ENCODE results near the gene KIAA0930. TPM values are rescaled to one million over a fixed set of nuclear protein-coding genes. Genes with fewer than 3 reads are reported as not detected.

The KIAA0930 gene
- total RNA-seq, 1 donor from 2014 or later = 20.0 TPM

DNA sequence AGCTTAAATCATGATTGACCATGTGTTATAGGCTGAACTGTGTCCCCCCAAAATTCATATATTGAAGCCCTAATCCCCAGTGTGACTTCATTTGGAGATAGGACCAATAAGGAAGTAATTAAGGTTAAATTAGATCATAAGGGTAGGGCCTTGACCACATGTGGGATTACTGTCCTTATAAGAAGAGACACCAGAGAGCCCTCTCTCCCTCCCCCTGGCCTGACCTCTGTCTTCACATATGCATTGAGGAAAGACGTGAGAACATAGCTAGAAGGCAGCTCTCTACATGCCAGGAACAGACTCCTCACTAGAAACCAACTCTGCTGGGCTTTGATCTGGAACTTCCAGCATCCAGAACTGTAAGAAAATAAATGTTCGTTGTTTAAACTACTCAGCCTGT lies 90.6 kb downstream of the KIAA0930 start:
- intact Hi-C loops (cut with micrococcal nuclease) = no loop called here

DNA sequence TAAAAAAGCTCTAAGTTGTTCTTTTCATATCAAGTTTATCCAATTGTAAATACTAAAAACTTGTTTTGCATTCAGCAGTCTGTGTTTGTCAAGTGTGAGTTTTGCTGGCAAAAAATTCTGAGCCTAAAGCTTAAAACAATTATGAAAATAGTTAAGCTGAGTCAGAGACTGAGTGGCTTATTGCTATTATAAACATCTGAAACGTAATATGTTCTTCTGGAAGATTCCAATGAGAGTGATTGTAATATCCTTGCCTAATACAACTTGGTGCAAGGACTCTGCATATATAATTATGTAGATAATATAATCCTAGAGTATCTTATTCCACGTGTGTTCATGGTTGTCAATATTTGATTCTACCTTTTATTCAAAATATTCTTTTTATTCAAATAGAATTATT lies 91.0 kb downstream of the KIAA0930 start:
- intact Hi-C loops (cut with micrococcal nuclease) = no loop called here

DNA sequence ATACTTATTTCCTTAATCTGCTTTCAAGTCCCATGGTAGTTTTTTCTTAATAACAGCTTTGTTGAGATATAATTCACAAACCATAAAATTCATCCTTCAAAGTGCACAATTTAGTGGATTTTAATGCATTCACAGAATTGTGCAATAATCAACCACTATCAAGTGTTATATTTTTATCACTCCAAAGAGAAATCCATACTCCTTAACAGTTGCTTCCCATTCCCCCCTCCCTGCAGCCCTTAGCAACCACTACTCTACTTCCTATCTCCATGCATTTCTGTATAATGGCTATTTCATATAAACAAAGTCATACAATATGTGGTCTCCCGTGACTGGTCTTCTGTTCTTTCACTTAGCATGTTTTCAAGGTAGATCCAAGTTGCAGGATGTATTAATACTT lies 95.8 kb downstream of the KIAA0930 start:
- intact Hi-C loops (cut with micrococcal nuclease) = no loop called here

DNA sequence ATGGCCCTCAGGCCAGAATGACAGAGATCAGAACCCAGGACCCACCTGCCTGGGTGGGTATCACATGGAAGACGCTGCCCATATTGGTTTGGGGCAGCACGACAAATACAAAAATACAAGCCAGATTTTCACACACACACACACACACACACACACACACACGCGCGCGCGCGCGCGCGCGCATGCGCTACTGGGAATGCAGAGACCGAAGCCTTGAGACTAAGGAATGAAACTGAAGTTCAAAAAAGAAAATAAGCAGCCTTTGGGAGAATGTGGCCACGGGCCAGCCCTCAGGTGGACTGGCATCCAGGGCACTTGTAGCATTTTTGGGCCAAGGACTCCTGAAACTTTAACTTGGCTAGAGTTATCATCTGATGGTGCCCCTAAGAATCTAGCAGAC lies 98.3 kb downstream of the KIAA0930 start:
- intact Hi-C loops (cut with micrococcal nuclease) = no loop called here

Other genes starting within 250 kb of the KIAA0930 start
- gene PHF21B, start 230.9 kb downstream of the KIAA0930 start, total RNA-seq = 0.51 TPM in 1 of 2 replicates, not detected in the other
- gene NUP50, start 77.0 kb downstream of the KIAA0930 start, total RNA-seq = 146 and 164 TPM in 2 replicates
- not detected in 2 replicates for gene UPK3A, start 44.1 kb upstream of the KIAA0930 start, total RNA-seq
- gene FAM118A, start 69.0 kb upstream of the KIAA0930 start, total RNA-seq = 41.2 and 47.0 TPM in 2 replicates
- gene SMC1B, start 172.7 kb upstream of the KIAA0930 start, total RNA-seq = 0.44 TPM in 2 replicates
- gene RIBC2, start 172.8 kb upstream of the KIAA0930 start, total RNA-seq = 7.6 and 8.9 TPM in 2 replicates

Data from T-helper 1 cell treated with Interleukin-12 subunit alpha and Interleukin-12 subunit beta and Interleukin-4 antibody, amounts not matched to agents 30 ng/mL and 1 ng/mL, for 36 hours (primary cell).